GM18868 (cell line): ENCODE data around the gene DISP1.

Source experiments
- ATAC-seq: cut with Tn5 transposase; IDR thresholded peaks from one replicate; pipeline ENCODE4 v1.9.1; 2021; ENCODE audit warnings: mild to moderate bottlenecking, moderate library complexity; ENCODE audit not compliant: unreplicated experiment

The DISP1 gene

GRCh38 chr1:222861062-222861461, 46.2 kb downstream of the DISP1 start:
- ATAC-seq, result no peak
